Stimulated activated CD4-positive, alpha-beta T cell treated with anti-CD3 and anti-CD28 coated beads, Interleukin-12 subunit alpha, Interleukin-12 subunit beta, amount 100 ng/mL, for 48 hours (primary cell): ENCODE measurements around the gene BID.
"Not testable (repeated sequence)": the region's sequence is repeated elsewhere in the genome, so short reads cannot be mapped to it uniquely, and the experiment has no call there.

ENCODE experiments used
- DNase-seq, 3 donors: peaks; one replicate each; pipeline ENCODE4 v3.0.0-alpha.2; 2020; ENCODE audit warnings: low read depth in 2 of 3, low spot score in 1 of 3

The BID gene

GRCh38 chr22:17705951-17706900 is 68.0 kb downstream of the BID start:
- DNase-seq = peak; percentile 17 to 35 (median 34)

DNA sequence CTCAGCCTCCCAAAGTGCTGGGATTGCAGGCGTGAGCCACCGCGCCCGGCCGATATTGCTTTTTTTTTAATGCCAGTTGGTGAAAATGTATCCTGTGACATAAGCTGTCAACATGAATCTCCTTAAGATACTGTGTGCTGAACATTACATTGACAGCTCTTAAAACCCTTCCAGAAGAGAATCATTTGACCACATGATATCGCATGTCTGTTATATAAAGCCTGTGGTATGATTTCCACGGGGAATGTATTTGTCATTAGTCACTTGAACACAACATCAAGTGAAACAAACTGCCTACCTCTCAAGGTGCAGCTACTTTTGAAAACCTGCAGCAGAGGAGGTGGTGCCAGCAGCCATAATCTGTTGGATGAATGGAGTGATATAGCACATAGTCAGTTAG is 68.7 kb downstream of the BID start:
- no peak for DNase-seq

GRCh38 chr22:17703811-17704210 is 70.5 kb downstream of the BID start:
- no peak for DNase-seq

GRCh38 chr22:17700778-17701177 is 73.5 kb downstream of the BID start:
- no peak for DNase-seq

DNA sequence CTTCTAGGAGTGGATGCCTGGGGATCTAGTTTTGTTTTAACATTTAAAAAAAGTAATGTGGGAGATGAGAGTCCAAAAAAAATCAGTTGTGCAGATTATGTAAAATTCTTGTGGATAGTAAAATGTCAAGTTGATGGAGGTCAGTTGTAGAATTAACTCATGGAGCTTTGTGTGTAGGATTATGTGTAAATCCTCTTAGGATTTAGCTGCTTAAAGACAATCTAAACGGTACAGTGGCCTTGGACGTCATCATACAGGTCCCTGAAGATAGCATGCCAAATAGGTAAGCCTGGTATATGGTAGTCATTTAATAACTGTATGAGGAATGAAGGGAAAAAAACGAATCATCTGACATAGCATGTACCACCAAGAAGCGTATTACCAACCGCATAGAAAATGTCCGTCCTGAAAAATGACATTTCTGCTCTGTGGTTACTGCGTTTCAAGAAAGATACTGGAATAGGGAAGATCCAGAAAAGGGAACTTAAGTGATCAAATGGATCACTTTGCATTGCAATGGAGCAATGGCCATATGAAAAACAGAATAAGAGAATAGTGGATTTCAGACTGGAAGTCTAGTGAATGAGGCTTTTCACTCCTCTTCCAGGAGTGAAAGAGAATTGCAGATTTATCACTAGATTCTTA is 74.5 kb downstream of the BID start:
- no peak for DNase-seq

- DNase-seq = no peak
These were observed 75.3 kb downstream of the BID start for GRCh38 chr22:17698948-17699347.

DNA sequence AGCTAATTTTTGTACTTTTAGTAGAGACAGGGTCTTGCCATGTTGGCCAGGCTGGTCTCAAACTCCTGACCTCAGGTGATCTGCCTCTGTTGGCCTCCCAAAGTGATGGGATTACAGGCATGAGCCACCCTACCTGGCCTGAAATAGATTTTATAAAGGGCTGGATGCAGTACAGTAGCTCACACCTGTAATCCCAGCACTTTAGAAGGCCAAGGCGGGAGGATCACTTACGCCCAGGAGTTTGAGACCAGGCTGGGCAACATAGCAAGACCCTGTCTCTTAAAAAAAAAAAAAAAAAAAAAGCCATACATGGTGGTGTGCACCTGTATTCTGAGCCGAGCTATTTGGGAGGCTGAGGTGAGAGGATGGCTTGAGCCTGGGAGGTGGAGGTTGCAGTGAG is 76.0 kb downstream of the BID start:
- not testable (repeated sequence) for DNase-seq

DNA sequence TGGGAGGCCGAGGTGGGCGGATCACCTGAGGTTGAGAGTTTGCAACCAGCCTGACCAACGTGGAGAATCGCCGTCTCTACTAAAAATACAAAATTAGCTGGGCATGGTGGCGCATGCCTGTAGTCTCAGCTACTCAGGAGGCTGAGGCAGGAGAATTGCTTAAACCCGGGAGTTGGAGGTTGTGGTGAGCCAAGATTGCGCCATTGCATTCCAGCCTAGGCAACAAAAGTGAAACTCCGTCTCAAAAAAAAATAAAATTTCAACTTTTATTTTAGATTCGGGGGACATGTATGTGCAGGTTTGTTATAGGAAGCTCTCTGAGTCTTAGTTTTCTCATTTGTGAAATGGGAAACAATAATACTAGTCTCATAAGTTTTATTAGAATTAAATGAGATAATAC is 77.1 kb downstream of the BID start:
- DNase-seq = not testable (repeated sequence)

DNA sequence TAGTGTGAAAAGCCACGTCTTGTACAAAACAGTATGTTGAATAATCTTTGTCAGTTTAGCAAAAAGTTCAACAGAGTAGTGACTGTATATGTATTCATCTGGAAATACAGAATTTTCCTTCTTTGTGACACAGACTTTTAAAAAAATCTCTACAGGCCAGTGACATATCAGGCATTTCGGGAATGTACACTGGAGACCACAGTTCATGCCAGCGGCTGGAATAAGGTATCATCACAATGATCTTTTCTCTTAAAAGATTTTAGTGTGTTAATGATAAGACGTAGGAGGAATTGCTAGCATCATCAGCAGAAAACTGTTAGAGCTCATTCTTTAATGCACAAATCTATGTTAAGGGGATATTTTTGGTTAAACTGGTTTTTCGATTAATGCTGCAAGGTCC is 78.3 kb downstream of the BID start:
- DNase-seq = no peak

- DNase-seq = no peak
These were observed 79.5 kb downstream of the BID start for GRCh38 chr22:17694752-17695151.

DNA sequence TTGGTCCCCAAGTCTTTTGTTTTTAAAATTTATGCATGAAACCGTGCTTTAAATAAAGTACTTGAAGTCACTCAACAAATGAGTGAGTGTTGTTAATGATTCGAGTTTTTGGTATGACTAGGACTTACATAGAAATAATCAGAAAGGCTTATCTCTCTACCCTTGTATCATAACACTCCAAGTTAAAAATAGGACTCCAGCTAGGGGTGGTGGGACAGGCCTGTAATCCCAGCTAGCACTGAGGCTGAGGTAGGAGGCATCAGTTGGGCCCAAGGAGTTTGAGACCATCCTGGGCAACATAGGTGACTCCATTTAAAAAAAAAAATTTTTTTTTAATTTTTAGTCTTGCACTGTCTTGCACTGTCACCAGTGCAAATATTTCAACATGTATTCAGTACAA is 80.1 kb downstream of the BID start:
- DNase-seq = no peak

GRCh38 chr22:17692841-17693240 is 81.4 kb downstream of the BID start:
- no peak for DNase-seq

- DNase-seq = no peak
These were observed 90.0 kb downstream of the BID start for GRCh38 chr22:17684245-17684644.
